Activated CD4-positive, alpha-beta T cell treated with anti-CD3 and anti-CD28 coated beads for 36 hours (primary cell): ENCODE measurements around the gene COX6A2. TPM values are rescaled to one million over a fixed set of nuclear protein-coding genes. Genes with fewer than 3 reads are reported as not detected.

ENCODE experiments used
- ATAC-seq: fragments of 200-7000 bp; cut with Tn5 transposase; one replicate; pipeline ENCODE4 v1.10.0; 2021; ENCODE audit warnings: mild to moderate bottlenecking, moderate library complexity
- CTCF ChIA-PET: fragments of 350-600 bp; sonication (Branson Sonifier 250); formaldehyde crosslinking; loops from one replicate; lab custom pipeline; 2021; ENCODE audit warnings: antibody characterized with exemption; lab: Charles Lee
- POLR2A ChIA-PET: fragments of 350-600 bp; sonication (Branson Sonifier 250); formaldehyde crosslinking; loops from one replicate; lab custom pipeline; 2021; ENCODE audit warnings: antibody characterized with exemption, inconsistent platforms; lab: Charles Lee
- DNase-seq: peaks from one replicate; pipeline ENCODE4 v3.0.0-alpha.2; 2020
- H3K27ac Mint-ChIP-seq: one replicate; pipeline ENCODE4 v1.8.0; 2021; ENCODE audit warnings: mixed read lengths
- H3K27me3 Mint-ChIP-seq: one replicate; pipeline ENCODE4 v1.8.0; 2021; ENCODE audit warnings: mixed read lengths
- H3K36me3 Mint-ChIP-seq: one replicate; pipeline ENCODE4 v1.8.0; 2021; ENCODE audit warnings: low read depth, mixed read lengths
- H3K4me1 Mint-ChIP-seq: one replicate; pipeline ENCODE4 v1.8.0; 2021; ENCODE audit warnings: mixed read lengths
- H3K4me3 Mint-ChIP-seq: one replicate; pipeline ENCODE4 v1.8.0; 2021; ENCODE audit warnings: mild to moderate bottlenecking, moderate library complexity, mixed read lengths
- H3K9me3 Mint-ChIP-seq: one replicate; pipeline ENCODE4 v1.8.0; 2021; ENCODE audit warnings: low read depth, mixed read lengths
- intact Hi-C, 2 experiments: fragments of 100-400 bp; cut with DNase I in 1 of 2; cut with micrococcal nuclease in 1 of 2; formaldehyde crosslinking; loops; one replicate each; pipeline versions ENCODE4 v1.14.2 to v1.15.1; 2022 to 2024; cut with DNase I, micrococcal nuclease
- total RNA-seq, 2 experiments: library from RNA; stranded (reverse); gene quantifications; one replicate each; pipeline ENCODE4 v1.2.3, GENCODE V29; 2021

The COX6A2 gene
- total RNA-seq, 2 experiments from 2014 or later: not detected

DNA sequence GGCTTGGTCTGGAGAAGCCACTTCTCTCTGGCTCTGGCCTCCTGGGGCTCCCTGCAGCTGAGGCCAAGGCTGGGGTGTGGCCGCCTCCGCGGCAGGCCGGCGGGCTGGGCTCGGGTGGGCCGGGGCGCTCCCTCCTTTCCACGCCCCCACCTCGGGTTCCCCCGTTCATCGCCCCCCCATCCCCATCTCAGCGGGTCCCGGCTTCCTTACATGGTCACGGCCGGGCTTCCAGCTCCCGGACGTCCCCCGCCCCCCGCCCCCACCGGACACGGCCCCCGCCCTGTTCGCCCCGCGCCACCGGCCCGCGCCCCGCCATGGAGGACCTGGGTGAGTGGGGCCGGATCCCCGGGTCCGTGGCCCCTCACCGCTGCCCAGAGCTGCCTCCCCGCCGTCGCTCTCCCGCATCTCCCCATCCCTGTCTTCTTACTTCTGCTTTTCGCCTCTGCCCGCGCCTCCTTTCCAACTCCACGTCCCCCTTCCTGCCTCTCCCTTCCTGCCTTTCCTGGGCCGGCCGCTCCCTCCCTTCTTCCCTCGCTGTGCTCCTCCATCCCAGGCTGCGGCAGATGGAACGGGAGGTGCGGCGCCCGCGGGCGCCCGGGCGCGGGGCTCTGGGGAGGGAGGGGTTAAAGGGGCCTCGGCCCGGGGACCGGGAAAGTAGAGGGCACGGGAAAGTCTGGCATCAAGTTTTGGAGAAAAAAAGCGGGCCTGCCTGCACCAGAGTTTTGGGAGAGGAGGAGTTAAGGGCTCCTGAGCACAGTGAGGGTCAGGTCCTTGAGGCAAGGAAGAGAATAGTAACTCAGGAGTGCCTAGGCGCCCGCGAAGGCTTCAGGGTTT is 43.9 kb upstream of the COX6A2 start, which contains the start of gene TGFB1I1:
Gene TGFB1I1, plus strand, starts transcription at position 278 of the 834 bp plus-strand sequence. Its CDS starts 37 bp downstream, at position 315.
- intact Hi-C loops: no loop called here
- no peak for ATAC-seq
- H3K4me1 Mint-ChIP-seq: peaks cover 19% of the 10 kb centered on the region
- ChIA-PET CTCF (interaction anchor here (0.7 kb wide), 1 partner anchor 11 kb away, joined by 3 read pairs; no protein-coding TSS in a partner anchor), POLR2A (interaction anchor here (0.6 kb wide), 1 partner anchor 13 kb away, joined by 3 read pairs; the partner anchor contains the start of gene ARMC5)
- no peaks in the 10 kb centered on the region for H3K9me3 Mint-ChIP-seq
- peak within 1 kb of the TSS; percentile 54 for H3K4me3 Mint-ChIP-seq
- H3K36me3 Mint-ChIP-seq: peaks cover under 1% of the 10 kb centered on the region
- peaks cover 18% of the 10 kb centered on the region for H3K27me3 Mint-ChIP-seq
- no peak for DNase-seq
- peak within 1 kb of the TSS; percentile 2 for H3K27ac Mint-ChIP-seq

DNA sequence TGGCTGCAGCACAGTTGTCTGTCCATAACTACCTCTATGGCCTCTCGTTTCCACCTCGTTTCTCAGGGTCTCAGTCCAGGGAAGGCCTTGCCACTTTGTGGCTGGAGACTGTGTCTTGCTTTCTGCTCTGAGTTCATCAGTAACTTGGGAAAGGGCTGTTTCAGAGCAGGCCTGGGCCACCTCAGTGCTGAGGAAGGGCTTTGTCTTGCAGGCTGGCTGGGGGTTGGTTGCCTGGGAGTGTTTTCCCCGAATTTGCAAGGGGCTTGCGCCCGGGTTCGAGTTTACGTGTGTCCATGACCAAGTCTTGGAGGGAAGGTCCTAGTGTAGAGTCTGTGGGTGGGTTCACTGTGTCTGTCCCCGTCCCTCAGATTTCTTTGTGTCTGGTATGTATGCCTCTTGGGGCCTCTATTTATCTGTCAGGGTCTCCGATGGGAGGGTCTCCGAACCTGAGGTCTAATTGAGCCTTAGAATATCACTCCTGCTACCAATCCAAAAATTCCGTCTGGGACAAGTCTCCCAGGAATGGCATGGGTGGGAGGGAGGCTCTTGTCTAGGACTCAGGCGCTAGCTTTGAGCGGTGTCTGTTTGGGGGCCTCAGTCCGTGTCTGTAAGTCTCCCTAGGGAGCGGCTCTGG is 43.2 kb upstream of the COX6A2 start:
- peak overlapping the region; percentile 2 for H3K27ac Mint-ChIP-seq
- H3K4me3 Mint-ChIP-seq: no peak overlapping the region
- ATAC-seq: no peak
- intact Hi-C loops: no loop called here
- POLR2A ChIA-PET: no interaction called here
- H3K4me1 Mint-ChIP-seq: peaks cover 20% of the 10 kb centered on the region
- DNase-seq: no peak
- CTCF ChIA-PET: interaction anchor here (0.7 kb wide), 1 partner anchor 10 kb away, joined by 3 read pairs; no protein-coding TSS in a partner anchor
- H3K9me3 Mint-ChIP-seq: no peaks in the 10 kb centered on the region
- H3K27me3 Mint-ChIP-seq: peaks cover 18% of the 10 kb centered on the region
- peaks cover 5% of the 10 kb centered on the region for H3K36me3 Mint-ChIP-seq

DNA sequence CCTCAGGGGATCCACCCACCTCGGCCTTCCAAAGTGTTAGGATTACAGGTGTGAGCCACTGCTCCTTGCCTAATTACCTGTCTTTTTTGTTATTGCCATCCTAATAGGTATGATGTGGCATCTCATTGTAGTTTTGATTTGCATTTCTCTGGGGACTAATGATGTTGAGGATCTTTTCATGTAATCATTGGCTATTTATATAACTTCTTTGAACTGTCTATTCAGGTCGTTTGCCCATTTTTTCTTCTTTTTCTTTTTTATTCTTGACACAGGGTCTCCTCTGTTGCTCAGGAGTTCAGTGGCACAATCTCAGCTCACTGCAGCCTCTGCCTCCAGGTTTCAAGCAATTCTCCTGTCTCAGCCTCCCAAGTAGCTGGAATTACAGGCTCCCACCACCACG is 42.5 kb upstream of the COX6A2 start:
- peaks cover 18% of the 10 kb centered on the region for H3K27me3 Mint-ChIP-seq
- DNase-seq (no peak), ATAC-seq (no peak)
- intact Hi-C loops: no loop called here
- no peak overlapping the region for H3K4me3 Mint-ChIP-seq
- H3K9me3 Mint-ChIP-seq: no peaks in the 10 kb centered on the region
- POLR2A ChIA-PET: interaction anchor here (1.0 kb wide), 1 partner anchor 10 kb away, joined by 5 read pairs; no protein-coding TSS in a partner anchor
- H3K36me3 Mint-ChIP-seq: peaks cover 5% of the 10 kb centered on the region
- CTCF ChIA-PET: interaction anchor here (0.6 to 0.7 kb wide), 2 partner anchors 10 to 397 kb away, joined by 3 read pairs; partner anchors contain the start of genes ZNF646 and ZNF668
- no peak overlapping the region for H3K27ac Mint-ChIP-seq
- peaks cover 12% of the 10 kb centered on the region for H3K4me1 Mint-ChIP-seq

DNA sequence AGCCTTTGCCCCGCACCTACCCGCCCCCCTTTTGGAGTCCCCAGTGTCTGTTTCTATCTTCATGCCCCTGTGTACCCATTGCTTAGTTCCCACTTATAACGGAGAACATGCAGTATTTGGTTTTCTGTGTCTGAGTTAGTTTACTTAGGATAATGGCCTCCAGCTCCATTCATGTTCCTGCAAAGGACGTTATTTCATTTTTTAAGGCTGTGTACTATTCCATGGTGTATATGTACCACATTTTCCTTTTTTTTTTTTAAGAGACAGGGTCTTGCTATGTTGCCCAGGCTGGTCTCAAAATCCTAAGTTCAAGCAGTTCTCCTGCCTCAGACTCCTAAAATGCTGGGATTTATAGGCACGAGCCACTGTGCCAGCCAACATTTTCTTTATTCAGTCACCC is 39.7 kb upstream of the COX6A2 start:
- ChIA-PET CTCF (interaction anchor here (1.0 kb wide), 1 partner anchor 309 kb away, joined by 3 read pairs; no protein-coding TSS in a partner anchor), POLR2A (no interaction called here)
- Mint-ChIP-seq H3K4me3 (no peak overlapping the region), H3K36me3 (peaks cover 11% of the 10 kb centered on the region), H3K27ac (no peak overlapping the region), H3K4me1 (peaks cover 12% of the 10 kb centered on the region), H3K27me3 (peaks cover 13% of the 10 kb centered on the region), H3K9me3 (no peaks in the 10 kb centered on the region)
- ATAC-seq (no peak), DNase-seq (no peak)
- intact Hi-C loops: no loop called here

DNA sequence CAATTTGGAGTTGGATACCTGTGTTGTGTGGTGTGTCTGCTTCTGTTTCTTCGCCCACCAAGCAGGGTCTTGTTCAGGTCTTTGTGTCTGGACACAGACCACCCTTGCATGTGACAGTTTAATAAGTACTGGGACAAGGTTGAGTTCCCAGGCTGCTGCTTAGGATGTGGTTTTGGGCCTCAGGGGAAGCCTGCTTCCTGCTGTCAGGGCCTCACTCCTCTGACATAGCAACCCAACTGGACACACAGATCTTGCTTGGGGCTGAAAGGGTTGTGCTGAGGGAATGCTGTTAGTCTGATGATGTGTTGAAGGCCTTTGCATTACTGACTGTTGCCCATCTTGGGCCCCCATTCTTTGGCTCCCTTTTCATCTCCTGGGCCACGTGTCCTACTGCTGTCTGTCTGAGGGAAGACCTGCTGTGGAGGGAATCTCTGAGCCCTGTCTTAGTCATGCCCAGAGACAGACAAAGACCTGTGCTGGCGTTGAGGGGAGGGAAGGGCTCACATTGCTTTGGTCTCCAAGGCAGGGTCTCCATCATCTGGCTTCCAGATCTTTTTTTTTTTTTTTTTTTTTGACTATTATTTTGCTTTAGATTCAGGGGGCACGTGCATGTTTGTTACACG is 39.1 kb upstream of the COX6A2 start:
- Mint-ChIP-seq H3K36me3 (peaks cover 12% of the 10 kb centered on the region), H3K4me3 (no peak overlapping the region), H3K9me3 (no peaks in the 10 kb centered on the region), H3K27me3 (peaks cover 8% of the 10 kb centered on the region), H3K27ac (no peak overlapping the region), H3K4me1 (peaks cover 9% of the 10 kb centered on the region)
- ChIA-PET CTCF (no interaction called here), POLR2A (no interaction called here)
- ATAC-seq (no peak), DNase-seq (no peak)
- intact Hi-C loops: no loop called here

DNA sequence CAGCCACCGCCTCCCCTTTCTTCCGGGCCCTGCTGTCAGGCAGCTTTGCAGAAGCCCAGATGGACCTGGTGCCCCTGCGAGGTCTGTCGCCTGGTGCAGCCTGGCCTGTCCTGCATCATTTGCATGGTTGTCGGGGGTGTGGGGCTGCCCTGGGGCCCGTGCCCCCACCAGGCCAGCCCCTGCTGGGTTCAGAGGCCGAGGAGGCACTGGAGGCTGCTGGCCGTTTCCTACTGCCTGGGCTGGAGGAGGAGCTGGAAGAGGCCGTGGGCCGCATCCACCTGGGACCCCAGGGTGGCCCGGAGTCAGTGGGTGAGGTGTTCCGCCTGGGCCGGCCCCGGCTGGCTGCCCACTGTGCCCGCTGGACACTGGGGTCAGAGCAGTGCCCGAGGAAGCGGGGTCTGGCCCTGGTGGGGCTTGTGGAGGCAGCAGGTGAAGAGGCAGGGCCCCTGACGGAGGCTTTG is 38.3 kb upstream of the COX6A2 start:
- no peak for DNase-seq
- intact Hi-C loops: no loop called here
- H3K27ac Mint-ChIP-seq: no peak overlapping the region
- H3K4me1 Mint-ChIP-seq: peaks cover 8% of the 10 kb centered on the region
- no peak for ATAC-seq
- H3K4me3 Mint-ChIP-seq: no peak overlapping the region
- H3K9me3 Mint-ChIP-seq: no peaks in the 10 kb centered on the region
- ChIA-PET CTCF (no interaction called here), POLR2A (no interaction called here)
- H3K27me3 Mint-ChIP-seq: peaks cover 4% of the 10 kb centered on the region
- H3K36me3 Mint-ChIP-seq: peaks cover 12% of the 10 kb centered on the region

DNA sequence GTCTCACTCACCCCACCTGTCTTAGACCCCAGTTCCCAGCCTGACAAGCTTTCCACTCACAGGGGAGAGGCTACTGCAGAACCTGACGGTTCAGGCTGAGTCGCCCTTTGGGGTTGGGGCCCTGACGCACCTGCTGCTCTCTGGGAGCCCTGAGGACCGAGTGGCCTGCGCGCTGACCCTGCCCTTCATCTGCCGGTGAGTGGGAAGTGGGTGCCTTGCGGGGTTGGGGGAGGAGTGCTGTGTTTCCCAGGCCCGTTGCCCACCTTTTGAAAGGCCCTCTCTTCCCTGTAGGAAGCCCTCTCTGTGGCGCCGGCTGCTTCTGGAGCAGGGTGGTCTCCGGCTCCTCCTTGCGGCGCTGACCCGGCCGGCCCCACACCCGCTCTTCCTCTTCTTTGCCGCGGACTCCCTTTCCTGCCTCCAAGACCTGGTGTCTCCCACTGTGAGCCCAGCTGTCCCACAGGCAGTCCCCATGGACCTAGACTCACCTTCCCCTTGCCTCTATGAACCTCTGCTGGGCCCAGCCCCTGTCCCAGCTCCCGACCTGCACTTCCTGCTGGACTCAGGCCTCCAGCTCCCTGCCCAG is 37.7 kb upstream of the COX6A2 start:
- Mint-ChIP-seq H3K4me3 (no peak overlapping the region), H3K27me3 (no peaks in the 10 kb centered on the region), H3K36me3 (peaks cover 12% of the 10 kb centered on the region), H3K27ac (no peak overlapping the region), H3K4me1 (peaks cover 11% of the 10 kb centered on the region), H3K9me3 (no peaks in the 10 kb centered on the region)
- DNase-seq: no peak
- ChIA-PET CTCF (no interaction called here), POLR2A (no interaction called here)
- intact Hi-C loops: no loop called here
- no peak for ATAC-seq

DNA sequence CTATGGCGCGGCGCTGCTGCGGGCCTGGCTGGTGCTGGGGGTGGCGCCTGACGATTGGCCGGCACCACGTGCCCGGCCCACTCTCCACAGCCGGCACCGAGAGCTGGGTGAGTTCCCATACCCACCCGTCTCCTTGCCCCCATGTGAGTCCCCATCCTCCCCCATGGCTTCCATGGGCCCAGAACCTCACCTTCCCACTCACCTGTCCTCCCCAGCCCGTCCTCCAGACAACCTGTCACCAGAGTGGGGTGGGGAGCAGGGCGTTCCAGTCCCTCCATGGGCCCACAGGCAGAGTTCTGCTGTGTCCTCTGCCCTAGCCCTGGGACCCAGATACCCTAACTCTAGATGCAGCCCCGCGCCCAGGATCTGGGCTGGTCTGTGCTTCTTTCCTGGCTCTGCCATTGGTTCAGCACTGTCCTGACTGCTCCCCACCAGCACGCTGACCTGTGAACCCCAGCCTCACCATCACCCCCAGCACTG is 36.7 kb upstream of the COX6A2 start:
- Mint-ChIP-seq H3K27me3 (no peaks in the 10 kb centered on the region), H3K4me3 (no peak overlapping the region), H3K4me1 (peaks cover 20% of the 10 kb centered on the region), H3K36me3 (peaks cover 12% of the 10 kb centered on the region), H3K9me3 (no peaks in the 10 kb centered on the region), H3K27ac (no peak overlapping the region)
- CTCF ChIA-PET: no interaction called here
- DNase-seq (no peak), ATAC-seq (no peak)
- POLR2A ChIA-PET: no interaction called here
- intact Hi-C loops: no loop called here

DNA sequence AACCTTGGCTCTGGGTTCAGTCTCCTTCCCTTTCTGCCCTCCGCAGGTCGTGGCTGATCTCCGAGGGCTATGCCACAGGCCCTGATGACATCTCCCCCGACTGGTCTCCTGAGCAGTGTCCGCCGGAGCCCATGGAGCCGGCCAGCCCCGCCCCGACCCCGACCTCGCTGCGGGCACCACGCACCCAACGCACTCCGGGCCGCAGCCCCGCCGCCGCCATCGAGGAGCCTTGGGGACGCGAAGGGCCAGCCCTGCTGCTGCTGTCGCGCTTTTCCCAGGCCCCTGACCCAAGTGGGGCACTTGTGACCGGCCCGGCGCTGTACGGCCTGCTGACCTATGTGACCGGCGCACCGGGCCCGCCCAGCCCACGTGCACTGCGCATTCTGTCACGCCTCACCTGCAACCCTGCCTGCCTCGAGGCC is 36.2 kb upstream of the COX6A2 start:
- Mint-ChIP-seq H3K27ac (no peak overlapping the region), H3K4me3 (no peak overlapping the region), H3K27me3 (no peaks in the 10 kb centered on the region), H3K9me3 (no peaks in the 10 kb centered on the region), H3K4me1 (peaks cover 20% of the 10 kb centered on the region), H3K36me3 (peaks cover 12% of the 10 kb centered on the region)
- intact Hi-C loops: no loop called here
- ChIA-PET POLR2A (interaction anchor here (1.2 kb wide), 1 partner anchor 39 kb away, joined by 3 read pairs; no protein-coding TSS in a partner anchor), CTCF (no interaction called here)
- ATAC-seq (no peak), DNase-seq (no peak)

DNA sequence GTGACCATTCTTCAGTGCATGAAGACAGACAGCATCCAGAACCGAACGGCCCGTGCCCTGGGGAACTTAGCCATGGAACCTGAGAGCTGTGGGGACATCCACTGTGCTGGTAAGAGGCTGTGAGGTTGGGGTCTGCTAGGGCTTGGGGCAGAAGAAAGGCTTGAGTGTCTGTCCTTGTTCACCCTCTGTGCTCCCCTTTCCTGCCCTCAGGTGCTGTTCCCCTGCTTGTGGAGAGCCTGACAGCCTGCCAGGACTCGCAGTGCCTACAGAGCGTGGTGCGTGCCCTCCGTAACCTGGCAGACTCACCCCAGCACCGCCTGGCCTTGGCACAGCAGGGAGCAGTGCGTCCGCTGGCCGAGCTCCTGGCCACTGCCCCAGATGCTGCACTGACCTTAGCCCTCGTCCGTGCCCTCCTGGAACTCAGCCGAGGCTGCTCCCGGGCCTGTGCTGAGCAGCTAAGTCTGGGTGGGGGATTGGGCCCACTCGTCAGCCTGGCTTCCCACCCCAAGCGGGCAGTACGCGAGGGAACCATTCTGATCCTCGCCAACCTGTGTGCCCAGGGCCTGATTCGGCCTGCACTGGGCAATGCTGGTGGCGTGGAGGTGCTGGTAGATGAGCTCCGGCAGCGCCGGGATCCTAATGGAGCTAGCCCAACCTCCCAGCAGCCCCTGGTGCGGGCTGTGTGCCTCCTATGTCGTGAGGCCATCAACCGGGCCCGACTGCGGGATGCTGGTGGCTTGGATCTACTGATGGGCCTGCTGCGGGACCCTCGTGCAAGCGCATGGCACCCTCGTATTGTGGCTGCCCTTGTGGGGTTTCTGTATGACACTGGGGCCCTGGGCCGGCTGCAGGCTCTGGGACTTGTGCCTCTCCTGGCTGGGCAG is 34.0 kb upstream of the COX6A2 start:
- H3K36me3 Mint-ChIP-seq: peaks cover 25% of the 10 kb centered on the region
- CTCF ChIA-PET: interaction anchor here (1.0 to 3.3 kb wide), 5 partner anchors 12 to 406 kb away, joined by 3 to 17 read pairs (median 4); no protein-coding TSS in a partner anchor
- POLR2A ChIA-PET: interaction anchor here (0.6 kb wide), 1 partner anchor 15 kb away, joined by 3 read pairs; no protein-coding TSS in a partner anchor

More for the DNA sequence above, 34.0 kb upstream of the COX6A2 start:
- H3K4me3 Mint-ChIP-seq: no peak overlapping the region
- no peak overlapping the region for H3K27ac Mint-ChIP-seq
- DNase-seq: no peak
- no peaks in the 10 kb centered on the region for H3K27me3 Mint-ChIP-seq
- ATAC-seq: no peak
- intact Hi-C loops: no loop called here
- H3K4me1 Mint-ChIP-seq: peaks cover 26% of the 10 kb centered on the region
- H3K9me3 Mint-ChIP-seq: no peaks in the 10 kb centered on the region
